K562 (cell line): ENCODE results near the gene PARP9. TPM values are rescaled to one million over a fixed set of nuclear protein-coding genes. Genes with fewer than 3 reads are reported as not detected.

Source experiments
- ATAC-seq: fragments of 200-7000 bp; cut with Tn5 transposase; 3 replicates; pipeline ENCODE4 v1.9.1; 2020; ENCODE audit warnings: moderate library complexity
- BruUV-seq: library from RNA; stranded (reverse); fragments of 400-500 nt; replicated peaks from 2 replicates; lab custom pipeline; 2021; lab: Mats Ljungman, UMichigan
- CTCF ChIA-PET: fragments of 300-600 bp; formaldehyde crosslinking; extraction: SDS; loops from one replicate; lab custom pipeline; 2021; ENCODE audit warnings: low intra/inter-chr PET ratio; lab: Yijun Ruan, JAX
- POLR2A ChIA-PET: fragments of 300-600, 350-650 bp; sonication (Branson Sonifier 250); formaldehyde crosslinking; extraction: SDS; loops from one replicate; lab custom pipeline; 2021; ENCODE audit warnings: antibody characterized with exemption, inconsistent platforms; lab: Yijun Ruan, JAX
- DNase-seq, 4 experiments: peaks; one replicate each; pipeline versions ENCODE4 v3.0.0 to v3.0.0-alpha.2; 2011 to 2018; ENCODE audit warnings: low spot score in 3 of 4, mixed read lengths in 3 of 4; ENCODE audit errors: extremely low read depth in 1 of 4
- FAIRE-seq: peaks from 2 replicates; lab custom pipeline; 2011; peaks lifted over from hg19 to GRCh38; lab: Jason Lieb, UNC
- H2AFZ ChIP-seq: 2 replicates; pipeline ENCODE4 v1.6.0; 2011; ENCODE audit warnings: low read depth, low read length, control low read depth, inconsistent platforms
- H3K27ac ChIP-seq: fragments of 200-600 bp; 3 replicates; pipeline ENCODE4 v1.8.0; 2011; ENCODE audit warnings: low read depth, mild to moderate bottlenecking, control low read depth, inconsistent platforms, low read length, moderate library complexity, mixed read lengths; ENCODE audit errors: extremely low read depth
- H3K27me3 ChIP-seq, 2 experiments: fragments of 300-600 bp in 1 of 2; 2 replicates in 1 of 2; 3 replicates in 1 of 2; pipeline versions ENCODE4 v1.6.0 to v1.8.0; 2011; ENCODE audit warnings: inconsistent platforms in 2 of 2, low read length in 2 of 2, mild to moderate bottlenecking in 1 of 2, mixed read lengths in 1 of 2, moderate library complexity in 1 of 2; ENCODE audit not compliant: control insufficient read depth in 2 of 2, insufficient read depth in 2 of 2
- H3K36me3 ChIP-seq: fragments of 300-600 bp; 3 replicates; pipeline ENCODE4 v1.8.0; 2011; ENCODE audit warnings: mild to moderate bottlenecking, low read length, inconsistent platforms; ENCODE audit not compliant: control insufficient read depth, insufficient read depth
- H3K4me1 ChIP-seq, 2 experiments: fragments of 200-600 bp in 1 of 2; replicated peaks in 1 of 2; 2 replicates in 1 of 2; 3 replicates in 1 of 2; pipeline versions ENCODE4 v1.5.1 to v1.8.0; 2011; ENCODE audit warnings: inconsistent platforms in 2 of 2, low read length in 2 of 2, mild to moderate bottlenecking in 1 of 2, mixed read lengths in 1 of 2, moderate library complexity in 1 of 2; ENCODE audit not compliant: control insufficient read depth in 2 of 2, insufficient read depth in 2 of 2
- H3K4me2 ChIP-seq: 2 replicates; pipeline ENCODE4 v1.6.1; 2011; ENCODE audit warnings: low read length, control low read depth, inconsistent platforms, mixed read lengths; ENCODE audit not compliant: insufficient read depth
- H3K4me3 ChIP-seq: fragments of 200-600 bp; sonication (generic), shearing (Covaris generic); 2 replicates; pipeline ENCODE4 v1.5.1; 2016; ENCODE audit warnings: control low read depth, inconsistent platforms
- H3K79me2 ChIP-seq: fragments of 200-600 bp; 3 replicates; pipeline ENCODE4 v1.8.0; 2011; ENCODE audit warnings: low read length, inconsistent platforms; ENCODE audit not compliant: control insufficient read depth, insufficient read depth
- H3K9ac ChIP-seq, 2 experiments: 2 replicates each; pipeline versions ENCODE4 v1.6.0 to v1.6.1; 2011; ENCODE audit warnings: low read depth in 2 of 2, low read length in 2 of 2, control low read depth in 1 of 2, inconsistent platforms in 1 of 2, mild to moderate bottlenecking in 1 of 2, mixed read lengths in 1 of 2; ENCODE audit not compliant: insufficient read depth in 1 of 2
- H3K9me1 ChIP-seq: one replicate; pipeline ENCODE4 v1.6.0; 2011; ENCODE audit warnings: inconsistent platforms, mild to moderate bottlenecking, low read length, moderate library complexity; ENCODE audit not compliant: control insufficient read depth, insufficient read depth
- H3K9me3 ChIP-seq: replicated peaks from 2 replicates; pipeline ENCODE4 v1.5.1; 2011; ENCODE audit warnings: low read depth, low read length, inconsistent platforms; ENCODE audit not compliant: control insufficient read depth, insufficient read depth
- H4K20me1 ChIP-seq: replicated peaks from 2 replicates; pipeline ENCODE4 v1.6.1; 2011; ENCODE audit warnings: low read length, inconsistent platforms, mixed read lengths; ENCODE audit not compliant: control insufficient read depth, insufficient read depth
- ATF2 ChIP-seq: sonication (generic); formaldehyde crosslinking; IDR thresholded peaks from 2 replicates; pipeline ENCODE4 v1.8.1; 2022; ENCODE audit warnings: missing genetic modification reagents
- ATF3 ChIP-seq, 2 experiments: fragments of 450-650 bp in 1 of 2; sonication (generic) in 1 of 2; formaldehyde crosslinking in 1 of 2; IDR thresholded peaks in 1 of 2; conservative IDR thresholded peaks in 1 of 2; 2 replicates each; pipeline versions ENCODE4 v1.6.1 to v1.8.1; 2016 to 2023; ENCODE audit warnings: mild to moderate bottlenecking in 2 of 2, moderate library complexity in 2 of 2, inconsistent platforms in 1 of 2, missing genetic modification reagents in 1 of 2
- ATF7 ChIP-seq: fragments of 450-650 bp; IDR thresholded peaks from 2 replicates; pipeline ENCODE4 v1.7.1; 2014; ENCODE audit warnings: mild to moderate bottlenecking, moderate library complexity
- BCOR ChIP-seq: fragments of 450-650 bp; IDR thresholded peaks from 2 replicates; pipeline ENCODE4 v1.6.1; 2016
- BMI1 ChIP-seq: fragments of 150-350 bp; IDR thresholded peaks from 2 replicates; pipeline ENCODE4 v1.6.1; 2014; ENCODE audit warnings: low read length
- CREM ChIP-seq: IDR thresholded peaks from 2 replicates; pipeline ENCODE4 v1.6.1; 2014; ENCODE audit warnings: antibody characterized with exemption, low read depth
- HDAC8 ChIP-seq: fragments of 450-650 bp; IDR thresholded peaks from 2 replicates; pipeline ENCODE4 v1.6.1; 2016; ENCODE audit warnings: mild to moderate bottlenecking, missing genetic modification characterization, moderate library complexity, missing compliant biosample characterization
- RBM25 ChIP-seq: fragments of 200-400 bp; formaldehyde crosslinking; IDR thresholded peaks from 2 replicates; pipeline ENCODE4 v1.6.1; 2018; ENCODE audit warnings: low read length, low read depth, moderate library complexity; ENCODE audit not compliant: severe bottlenecking
- SOX6 ChIP-seq: fragments of 450-650 bp; IDR thresholded peaks from 2 replicates; pipeline ENCODE4 v1.6.1; 2014; ENCODE audit warnings: mild to moderate bottlenecking
- ZNF121 ChIP-seq: sonication (generic); formaldehyde crosslinking; conservative IDR thresholded peaks from 2 replicates; pipeline ENCODE4 v1.8.0; 2022; ENCODE audit warnings: missing genetic modification reagents
- WGBS: fragments of 100-300 bp; shearing (Covaris generic); methylation state at CpG from one replicate; pipeline ENCODE4 v1.1.6; 2016; ENCODE audit warnings: low coverage, mixed read lengths; ENCODE audit not compliant: insufficient coverage; ENCODE audit errors: missing lambda C conversion rate; 5-methylcytosine and 5-hydroxymethylcytosine counted together
- in situ Hi-C: fragments of 300-500 bp; cut with MboI; formaldehyde crosslinking; loops from 4 replicates; pipeline ENCODE4 v1.15.0; 2018; ENCODE audit warnings: inconsistent platforms, mixed read lengths
- intact Hi-C: fragments of 100-400 bp; cut with micrococcal nuclease; formaldehyde crosslinking; loops from 2 replicates; pipeline ENCODE4 v1.14.2; 2022
- polyA plus RNA-seq, 8 experiments: library from polyadenylated mRNA; depleted of rRNA in 4 of 8; stranded (reverse) in 5 of 8; unstranded in 3 of 8; fragments of >200 nt; fragmentation: Nextera tagmentation in 2 of 8; fragmentation: Illumina TruSeq in 1 of 8; extraction: Ambion mirVana in 2 of 8; extraction: Trizol in 1 of 8; gene quantifications; 2 replicates each; pipeline versions ENCODE4 v1.2.1 to v1.2.3, GENCODE V29; 2011 to 2014; ENCODE audit warnings: inconsistent platforms in 1 of 8, missing spikeins in 1 of 8
- total RNA-seq, 7 experiments: library from RNA; depleted of rRNA in 6 of 7; stranded (reverse); fragments of >200 nt in 6 of 7; fragmentation: Illumina TruSeq in 2 of 7; extraction: Trizol in 2 of 7; gene quantifications; 2 replicates each; pipeline versions ENCODE4 v1.2.1 to v1.2.3, GENCODE V29; 2011 to 2021; ENCODE audit warnings: low replicate concordance in 1 of 7

Gene PARP9
- total and polyA plus RNA-seq, 9 of the 15 experiments (the other 6 are each of a cell fraction or from before 2014, with no cell fraction given) = 2.1 to 4.8 (median 3.4) TPM

GRCh38 chr3:122488262-122488973 is 75.7 kb downstream of the PARP9 start:
- WGBS = 42% methylated on average over 7 of the region's 7 CpGs

More at GRCh38 chr3:122488262-122488973, 75.7 kb downstream of the PARP9 start:
- in situ Hi-C loops (no loop called here), intact Hi-C loops (no loop called here)
- Histone ChIP-seq H3K79me2 (peaks cover 8% of the 10 kb centered on the region; the same call in 2 of the 3 replicates), H3K9me3 (no peaks in the 10 kb centered on the region), H3K4me1 (no peaks in the 10 kb centered on the region; a peak in 2 of 5 replicates), H3K4me2 (no peak overlapping the region), H3K27ac (no peak overlapping the region), H3K4me3 (no peak overlapping the region), H3K36me3 (peaks cover 32% of the 10 kb centered on the region; the same call in 2 of the 3 replicates), H3K9me1 (no peaks in the 10 kb centered on the region), H3K27me3 (no peaks in the 10 kb centered on the region), H4K20me1 (0 out of 2 replicates have a peak, but pooled peaks cover 7% of the 10 kb centered on the region), H2AFZ (no peak overlapping the region), H3K9ac (no peak overlapping the region)
- ATAC-seq (peak; percentile 64), FAIRE-seq (no peak), DNase-seq (no peak)
- ChIA-PET CTCF (no interaction called here), POLR2A (no interaction called here)
- BruUV-seq = no TSS peak
- TF ChIP-seq ATF7 (peak; percentile 59; the same call in 1 of the 2 replicates), SOX6 (0 out of 2 replicates have a peak, but pooled peaks have one; percentile 17), ATF2 (no peak), BCOR (no peak), RBM25 (peak; percentile 13), CREM (peak; percentile 20; the same call in 1 of the 2 replicates), BMI1 (no peak), ZNF121 (CRISPR knock-in tag) (0 out of 2 replicates have a peak, but pooled peaks have one; percentile 25), HDAC8 (tag) (no peak), ATF3 (IDR thresholded peaks at IDR 0.05) (peak; percentile 56), ATF3 (CRISPR knock-in tag; conservative IDR thresholded peaks at IDR 0.05) (no peak)
